ENCODE results near the gene KLK2. TPM values are rescaled to one million over a fixed set of nuclear protein-coding genes. Genes with fewer than 3 reads are reported as not detected.

The KLK2 gene
- not detected for total RNA-seq
- long read RNA-seq, result 0 reads

GRCh38 chr19:50873056-50873455, at the start of gene KLK2:
TSS of gene KLK2 (plus strand) at chr19:50873439. CDS start at chr19:50873474, 35 bp downstream.
- Histone ChIP-seq H3K27ac (no peak within 1 kb of the TSS), H3K27me3 (no peaks in the 10 kb centered on the region), H3K4me3 (no peak within 1 kb of the TSS), H3K4me1 (no peaks in the 10 kb centered on the region), H3K9me3 (no peaks in the 10 kb centered on the region), H3K36me3 (no peaks in the 10 kb centered on the region)
- ATAC-seq (no peak), DNase-seq (no peak)
- WGBS (ENCODE audit: insufficient coverage, low coverage, low lambda C conversion rate, missing lambda C conversion rate), result 40% methylated on average over 1 of the region's 3 CpGs
- TF ChIP-seq POLR2A (IDR thresholded peaks at IDR 0.05) (no peak), CTCF (IDR thresholded peaks at IDR 0.05) (no peak)
- intact Hi-C loops (cut with DNase I), result no loop called here

- ATAC-seq, result no peak
- intact Hi-C loops (cut with DNase I), result no loop called here
- WGBS (ENCODE audit: insufficient coverage, low coverage, low lambda C conversion rate, missing lambda C conversion rate), result 59% methylated on average over 5 of the region's 43 CpGs
- no peak overlapping the region for H3K4me3 ChIP-seq
- H3K27me3 ChIP-seq, result no peaks in the 10 kb centered on the region
- TF ChIP-seq CTCF (IDR thresholded peaks at IDR 0.05) (no peak), POLR2A (IDR thresholded peaks at IDR 0.05) (no peak)
- no peaks in the 10 kb centered on the region for H3K36me3 ChIP-seq
- H3K9me3 ChIP-seq, result no peaks in the 10 kb centered on the region
- no peak overlapping the region for H3K27ac ChIP-seq
- DNase-seq, result no peak
- no peaks in the 10 kb centered on the region for H3K4me1 ChIP-seq
Measured at GRCh38 chr19:50826492-50827240, 46.6 kb upstream of the KLK2 start.

- no peaks in the 10 kb centered on the region for H3K27me3 ChIP-seq
- ATAC-seq (no peak), DNase-seq (no peak)
- no peak for TF ChIP-seq CTCF (IDR thresholded peaks at IDR 0.05)
- TF ChIP-seq POLR2A (IDR thresholded peaks at IDR 0.05), result no peak
- no peaks in the 10 kb centered on the region for H3K4me1 ChIP-seq
- no peak overlapping the region for H3K27ac ChIP-seq
- H3K9me3 ChIP-seq, result no peaks in the 10 kb centered on the region
- 56% methylated on average over 11 of the region's 14 CpGs for WGBS (ENCODE audit: insufficient coverage, low coverage, low lambda C conversion rate, missing lambda C conversion rate)
- no peaks in the 10 kb centered on the region for H3K36me3 ChIP-seq
- no peak overlapping the region for H3K4me3 ChIP-seq
- intact Hi-C loops (cut with DNase I), result no loop called here
Measured at GRCh38 chr19:50827476-50827875, 45.8 kb upstream of the KLK2 start.

GRCh38 chr19:50829801-50830200, 43.4 kb upstream of the KLK2 start:
- DNase-seq, result no peak
- H3K36me3 ChIP-seq, result no peaks in the 10 kb centered on the region
- no peaks in the 10 kb centered on the region for H3K27me3 ChIP-seq
- H3K4me3 ChIP-seq, result no peak overlapping the region
- ATAC-seq, result no peak
- TF ChIP-seq POLR2A (IDR thresholded peaks at IDR 0.05) (no peak), CTCF (IDR thresholded peaks at IDR 0.05) (no peak)
- 59% methylated on average over 5 of the region's 5 CpGs for WGBS (ENCODE audit: insufficient coverage, low coverage, low lambda C conversion rate, missing lambda C conversion rate)
- no peaks in the 10 kb centered on the region for H3K4me1 ChIP-seq
- intact Hi-C loops (cut with DNase I), result no loop called here
- H3K27ac ChIP-seq, result no peak overlapping the region
- H3K9me3 ChIP-seq, result no peaks in the 10 kb centered on the region

All from right lobe of liver (tissue), 6 donors.